BJ (cell line): ENCODE data around the gene MAB21L4. TPM values are rescaled to one million over a fixed set of nuclear protein-coding genes. Genes with fewer than 3 reads are reported as not detected.

ENCODE experiments used
- CTCF ChIA-PET: fragments of 350-600 bp; formaldehyde crosslinking; extraction: SDS; loops from one replicate; lab custom pipeline; 2021; ENCODE audit warnings: antibody characterized with exemption, inconsistent platforms; lab: Yijun Ruan, JAX
- POLR2A ChIA-PET: fragments of 300-600 bp; sonication (Branson Sonifier 250); formaldehyde crosslinking; extraction: SDS; loops from one replicate; lab custom pipeline; 2021; ENCODE audit warnings: antibody characterized with exemption; lab: Charles Lee
- DNase-seq: peaks from one replicate; pipeline ENCODE4 v3.0.0-alpha.2; 2011; ENCODE audit warnings: low read depth
- H3K27me3 ChIP-seq: 2 replicates; pipeline ENCODE4 v1.6.0; 2011; ENCODE audit warnings: low read length; ENCODE audit not compliant: control insufficient read depth, insufficient read depth
- H3K36me3 ChIP-seq: 2 replicates; pipeline ENCODE4 v1.5.1; 2011; ENCODE audit warnings: low read length; ENCODE audit not compliant: control insufficient read depth, insufficient read depth
- H3K4me3 ChIP-seq: 2 replicates; pipeline ENCODE4 v1.5.1; 2011; ENCODE audit warnings: low read depth, mild to moderate bottlenecking, control low read depth, low read length
- polyA plus RNA-seq: library from polyadenylated mRNA; depleted of rRNA; stranded (reverse); fragments of >200 nt; gene quantifications from 2 replicates; pipeline ENCODE4 v1.2.3, GENCODE V29; 2011; rRNA removed
- TF ChIP-seq, protein P1 (sequence below): IDR thresholded peaks from 2 replicates; pipeline ENCODE4 v1.5.1; 2011; ENCODE audit warnings: low read depth, mild to moderate bottlenecking, control low read depth, inconsistent platforms, low read length, moderate library complexity; ENCODE audit not compliant: insufficient read depth

The MAB21L4 gene
- polyA plus RNA-seq, 1 experiment = not detected

DNA sequence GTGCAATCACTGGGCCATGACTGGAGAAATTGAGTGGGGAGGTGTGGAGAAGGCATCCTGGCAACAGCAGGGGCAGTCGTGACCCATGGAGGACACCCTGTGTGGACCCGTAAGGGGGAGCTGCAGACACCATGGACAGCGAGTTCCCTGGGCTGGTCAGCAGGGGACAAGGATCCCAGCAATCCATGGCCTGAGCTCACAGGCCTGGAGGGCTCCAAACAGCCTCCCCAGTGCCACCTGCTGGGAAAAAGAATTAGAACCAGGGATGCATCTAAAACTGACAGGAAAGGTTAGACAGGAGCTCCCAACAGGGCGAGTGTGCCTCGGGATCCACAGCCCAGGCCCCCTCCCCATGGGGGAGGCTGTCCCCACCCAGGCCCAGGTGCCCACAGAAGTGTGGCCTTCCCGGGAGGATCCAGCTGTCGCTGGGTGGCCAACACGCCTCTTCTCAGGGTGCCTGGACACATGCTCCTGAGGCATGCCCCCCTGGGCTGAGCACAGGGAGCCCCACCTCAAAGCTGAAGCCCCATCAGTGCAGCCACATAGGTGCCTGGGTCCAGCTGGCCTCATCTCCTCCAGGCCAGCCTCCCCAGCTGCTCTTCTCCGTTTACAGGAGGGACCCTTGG lies 55.4 kb downstream of the MAB21L4 start:
- DNase-seq = no peak
- TF ChIP-seq, protein P1, sequence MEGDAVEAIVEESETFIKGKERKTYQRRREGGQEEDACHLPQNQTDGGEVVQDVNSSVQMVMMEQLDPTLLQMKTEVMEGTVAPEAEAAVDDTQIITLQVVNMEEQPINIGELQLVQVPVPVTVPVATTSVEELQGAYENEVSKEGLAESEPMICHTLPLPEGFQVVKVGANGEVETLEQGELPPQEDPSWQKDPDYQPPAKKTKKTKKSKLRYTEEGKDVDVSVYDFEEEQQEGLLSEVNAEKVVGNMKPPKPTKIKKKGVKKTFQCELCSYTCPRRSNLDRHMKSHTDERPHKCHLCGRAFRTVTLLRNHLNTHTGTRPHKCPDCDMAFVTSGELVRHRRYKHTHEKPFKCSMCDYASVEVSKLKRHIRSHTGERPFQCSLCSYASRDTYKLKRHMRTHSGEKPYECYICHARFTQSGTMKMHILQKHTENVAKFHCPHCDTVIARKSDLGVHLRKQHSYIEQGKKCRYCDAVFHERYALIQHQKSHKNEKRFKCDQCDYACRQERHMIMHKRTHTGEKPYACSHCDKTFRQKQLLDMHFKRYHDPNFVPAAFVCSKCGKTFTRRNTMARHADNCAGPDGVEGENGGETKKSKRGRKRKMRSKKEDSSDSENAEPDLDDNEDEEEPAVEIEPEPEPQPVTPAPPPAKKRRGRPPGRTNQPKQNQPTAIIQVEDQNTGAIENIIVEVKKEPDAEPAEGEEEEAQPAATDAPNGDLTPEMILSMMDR = peak; percentile 78
- Histone ChIP-seq H3K36me3 (no peaks in the 10 kb centered on the region), H3K4me3 (no peak overlapping the region), H3K27me3 (peaks cover 13% of the 10 kb centered on the region)
- CTCF ChIA-PET = interaction anchor here (0.6 to 3.2 kb wide), 29 partner anchors 9 to 780 kb away, joined by 3 to 35 read pairs (median 4); partner anchors contain the start of gene PASK
- POLR2A ChIA-PET = no interaction called here

DNA sequence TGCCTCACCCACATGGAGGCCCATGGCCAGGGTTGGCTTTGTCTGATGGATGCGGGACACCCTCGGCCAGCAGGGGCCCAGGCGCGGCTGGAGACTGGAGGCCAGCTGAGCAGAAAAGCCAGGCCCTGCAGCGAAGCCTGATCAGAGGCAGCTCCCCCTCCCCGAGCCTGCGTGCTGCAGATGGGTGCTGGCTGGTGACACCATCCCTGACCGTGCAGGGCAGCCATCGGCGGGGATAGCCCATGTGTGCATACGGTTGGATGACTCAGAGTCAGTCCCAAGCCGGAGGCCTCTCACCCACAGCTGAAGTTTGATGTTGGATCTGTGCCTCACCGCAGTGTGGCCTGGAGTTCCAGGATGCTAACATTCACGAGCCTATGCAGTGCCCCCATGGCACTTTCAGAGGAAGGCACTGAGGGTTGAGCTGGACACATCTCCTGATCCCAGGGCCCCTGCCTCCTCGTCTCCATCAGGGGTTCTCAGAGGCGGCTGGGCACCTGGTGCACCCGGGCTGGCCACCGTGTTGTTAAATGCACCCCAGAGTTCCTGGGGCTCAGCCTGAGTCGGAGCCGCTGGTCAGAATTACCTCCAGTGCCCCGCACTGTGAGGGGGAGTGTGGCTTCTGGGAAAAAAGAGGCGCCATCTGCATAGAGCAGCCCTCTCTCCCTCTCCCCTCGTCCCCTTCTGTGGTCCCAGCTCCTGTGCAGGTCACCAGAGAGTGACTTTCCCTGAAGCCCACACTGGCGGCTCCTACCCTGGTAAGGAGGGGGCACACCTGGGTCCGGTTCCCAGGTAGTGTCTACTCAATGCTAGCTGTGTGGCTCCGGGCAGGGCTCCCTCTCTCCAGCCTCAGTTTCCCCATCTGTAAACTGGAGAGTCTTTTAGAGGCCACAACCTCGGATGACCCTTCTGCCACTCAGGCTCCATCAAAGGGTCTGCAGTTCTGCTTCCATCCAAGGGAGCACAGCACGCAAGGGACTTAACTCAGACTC lies 56.5 kb downstream of the MAB21L4 start:
- TF ChIP-seq, protein P1 = no peak
- CTCF ChIA-PET = interaction anchor here (0.6 to 3.2 kb wide), 23 partner anchors 10 to 778 kb away, joined by 3 to 35 read pairs (median 5); partner anchors contain the start of gene PASK
- no peak for DNase-seq
- H3K4me3 ChIP-seq = no peak overlapping the region
- H3K27me3 ChIP-seq = peaks cover 13% of the 10 kb centered on the region
- POLR2A ChIA-PET = no interaction called here
- no peaks in the 10 kb centered on the region for H3K36me3 ChIP-seq

GRCh38 chr2:240837621-240838020 lies 58.3 kb downstream of the MAB21L4 start:
- Histone ChIP-seq H3K27me3 (peaks cover 13% of the 10 kb centered on the region), H3K4me3 (no peak overlapping the region), H3K36me3 (no peaks in the 10 kb centered on the region)
- DNase-seq = no peak
- POLR2A ChIA-PET = no interaction called here
- CTCF ChIA-PET = interaction anchor here (2.4 kb wide), 1 partner anchor 14 kb away, joined by 8 read pairs; no protein-coding TSS in a partner anchor
- TF ChIP-seq, protein P1 = no peak

GRCh38 chr2:240836781-240837467 lies 59.0 kb downstream of the MAB21L4 start:
- CTCF ChIA-PET = interaction anchor here (0.8 to 1.7 kb wide), 4 partner anchors 9 to 323 kb away, joined by 3 to 9 read pairs (median 4); no protein-coding TSS in a partner anchor
- TF ChIP-seq, protein P1 = no peak

More at GRCh38 chr2:240836781-240837467, 59.0 kb downstream of the MAB21L4 start:
- Histone ChIP-seq H3K4me3 (no peak overlapping the region), H3K27me3 (peaks cover 13% of the 10 kb centered on the region), H3K36me3 (no peaks in the 10 kb centered on the region)
- POLR2A ChIA-PET = no interaction called here
- no peak for DNase-seq

Other genes with a start within 250 kb of the MAB21L4 start
- gene AQP12B, start 213.3 kb downstream of the MAB21L4 start, polyA plus RNA-seq = not detected in 2 replicates
- not detected in 2 replicates for gene AQP12A, start 204.3 kb downstream of the MAB21L4 start, polyA plus RNA-seq
- gene KIF1A, start 75.9 kb downstream of the MAB21L4 start, polyA plus RNA-seq = 0.01 TPM in 1 of 2 replicates, not detected in the other
- gene AGXT, start 27.3 kb downstream of the MAB21L4 start, polyA plus RNA-seq = not detected in 2 replicates
- not detected in 2 replicates for gene CROCC2, start 10.2 kb upstream of the MAB21L4 start, polyA plus RNA-seq
- 1.8 and 3.9 TPM in 2 replicates for gene SNED1, start 102.5 kb upstream of the MAB21L4 start, polyA plus RNA-seq
- 32.0 and 33.6 TPM in 2 replicates for gene MTERF4, start 206.1 kb upstream of the MAB21L4 start, polyA plus RNA-seq